Stimulated activated CD8-positive, alpha-beta memory T cell treated with anti-CD3 and anti-CD28 coated beads, Interleukin-15, amount 100 ng/mL, for 1 hour (primary cell): ENCODE results near the gene PDZD8.
"Not testable (repeated sequence)": the region's sequence is repeated elsewhere in the genome, so short reads cannot be mapped to it uniquely, and the experiment has no call there.

ENCODE experiments used
- DNase-seq: peaks from one replicate; pipeline ENCODE4 v3.0.0-alpha.2; 2020; ENCODE audit warnings: low read depth

PDZD8 gene

GRCh38 chr10:117350909-117351308 lies 24.3 kb downstream of the PDZD8 start:
- DNase-seq, result no peak

- no peak for DNase-seq
Observed at GRCh38 chr10:117348236-117348635, 27.0 kb downstream of the PDZD8 start.

- DNase-seq, result no peak
Observed at GRCh38 chr10:117346574-117346973, 28.7 kb downstream of the PDZD8 start.

GRCh38 chr10:117345143-117345542 lies 30.1 kb downstream of the PDZD8 start:
- DNase-seq, result no peak

GRCh38 chr10:117342641-117343040 lies 32.6 kb downstream of the PDZD8 start:
- DNase-seq, result no peak

GRCh38 chr10:117341061-117341460 lies 34.2 kb downstream of the PDZD8 start:
- DNase-seq, result no peak

- no peak for DNase-seq
Observed at GRCh38 chr10:117339979-117340378, 35.3 kb downstream of the PDZD8 start.

GRCh38 chr10:117339578-117339977 lies 35.7 kb downstream of the PDZD8 start:
- DNase-seq, result no peak

GRCh38 chr10:117334926-117335325 lies 40.3 kb downstream of the PDZD8 start:
- no peak for DNase-seq

- no peak for DNase-seq
Observed at GRCh38 chr10:117334066-117334465, 41.2 kb downstream of the PDZD8 start.

- DNase-seq, result no peak
Observed at GRCh38 chr10:117327262-117327661, 48.0 kb downstream of the PDZD8 start.

GRCh38 chr10:117324367-117324766 lies 50.9 kb downstream of the PDZD8 start:
- DNase-seq, result no peak

GRCh38 chr10:117322260-117322659 lies 53.0 kb downstream of the PDZD8 start:
- DNase-seq, result no peak

GRCh38 chr10:117320050-117320665 lies 55.1 kb downstream of the PDZD8 start:
- DNase-seq, result no peak

- DNase-seq, result no peak
Observed at GRCh38 chr10:117318909-117319308, 56.3 kb downstream of the PDZD8 start.

- no peak for DNase-seq
Observed at GRCh38 chr10:117316701-117317100, 58.5 kb downstream of the PDZD8 start.

- DNase-seq, result no peak
Observed at GRCh38 chr10:117313641-117314040, 61.6 kb downstream of the PDZD8 start.

- no peak for DNase-seq
Observed at GRCh38 chr10:117312430-117312829, 62.8 kb downstream of the PDZD8 start.

GRCh38 chr10:117311261-117311660 lies 64.0 kb downstream of the PDZD8 start:
- DNase-seq, result no peak

- no peak for DNase-seq
Observed at GRCh38 chr10:117306674-117307073, 68.6 kb downstream of the PDZD8 start.

GRCh38 chr10:117303451-117303850 lies 71.8 kb downstream of the PDZD8 start:
- not testable (repeated sequence) for DNase-seq

GRCh38 chr10:117300671-117301070 lies 74.6 kb downstream of the PDZD8 start:
- DNase-seq, result no peak

- DNase-seq, result no peak
Observed at GRCh38 chr10:117299435-117299834, 75.8 kb downstream of the PDZD8 start.

- DNase-seq, result no peak
Observed at GRCh38 chr10:117298219-117298618, 77.0 kb downstream of the PDZD8 start.

GRCh38 chr10:117294735-117295134 lies 80.5 kb downstream of the PDZD8 start:
- DNase-seq, result no peak
